A549 (cell line): Measurements from ENCODE around the gene ASTN1. TPM values are rescaled to one million over a fixed set of nuclear protein-coding genes. Genes with fewer than 3 reads are reported as not detected.

ENCODE experiments used
- ATAC-seq, 2 experiments: fragments of 200-7000 bp in 1 of 2; fragments of >200 bp in 1 of 2; cut with Nextera tagmentation in 1 of 2; cut with Tn5 transposase in 1 of 2; 3 replicates each; pipeline versions ENCODE4 v1.8.0 to v1.9.1; 2018 to 2020; ENCODE audit warnings: mild to moderate bottlenecking in 1 of 2, moderate library complexity in 1 of 2
- CTCF ChIA-PET: fragments of 300-600 bp; sonication (Branson Sonifier 250); formaldehyde crosslinking; extraction: SDS; loops from one replicate; lab custom pipeline; 2021; ENCODE audit warnings: antibody characterized with exemption, inconsistent platforms; lab: Yijun Ruan, JAX
- POLR2A ChIA-PET: fragments of 350-600 bp; formaldehyde crosslinking; extraction: SDS; loops from one replicate; lab custom pipeline; 2021; ENCODE audit warnings: antibody characterized with exemption, inconsistent platforms; lab: Yijun Ruan, JAX
- DNase-seq, 2 experiments: peaks; one replicate each; pipeline versions ENCODE4 v3.0.0 to v3.0.0-alpha.2; 2011 to 2016; ENCODE audit warnings: low read depth in 1 of 2, low spot score in 1 of 2
- FAIRE-seq: peaks from 2 replicates; lab custom pipeline; 2011; peaks lifted over from hg19 to GRCh38; lab: Jason Lieb, UNC
- H3K27ac ChIP-seq, 2 experiments: fragments of >200 bp; sonication (Bioruptor Twin); formaldehyde crosslinking; 3 replicates each; pipeline ENCODE4 v1.5.1; 2016 to 2017
- H3K4me1 ChIP-seq: fragments of >200 bp; sonication (Bioruptor Twin); formaldehyde crosslinking; 3 replicates; pipeline ENCODE4 v1.6.1; 2016
- H3K4me2 ChIP-seq: fragments of >200 bp; sonication (Bioruptor Twin); formaldehyde crosslinking; 3 replicates; pipeline ENCODE4 v1.6.1; 2016
- H3K4me3 ChIP-seq: fragments of >200 bp; sonication (Bioruptor Twin); formaldehyde crosslinking; 3 replicates; pipeline ENCODE4 v1.5.1; 2016
- H3K9me3 ChIP-seq: fragments of >200 bp; sonication (Bioruptor Twin); formaldehyde crosslinking; 3 replicates; pipeline ENCODE4 v1.6.1; 2016
- CBX2 ChIP-seq: fragments of 200-600 bp; sonication (generic); IDR thresholded peaks from 2 replicates; pipeline ENCODE4 v1.6.1; 2016; ENCODE audit warnings: low read depth, mild to moderate bottlenecking, borderline replicate concordance
- CEBPB ChIP-seq, 2 experiments: fragments of >200 bp in 1 of 2; sonication (Bioruptor Twin) in 1 of 2; formaldehyde crosslinking in 1 of 2; IDR thresholded peaks; 2 replicates each; pipeline ENCODE4 v1.6.1; 2012 to 2016
- CHD2 ChIP-seq: fragments of 150-350 bp; IDR thresholded peaks from 2 replicates; pipeline ENCODE4 v1.6.1; 2014; ENCODE audit warnings: low read length; ENCODE audit not compliant: partially characterized antibody
- ELK1 ChIP-seq: fragments of 150-350 bp; IDR thresholded peaks from 2 replicates; pipeline ENCODE4 v1.6.1; 2014; ENCODE audit warnings: low read depth, mild to moderate bottlenecking, low read length
- EP300 ChIP-seq, 2 experiments: fragments of >200 bp; sonication (Bioruptor Twin); formaldehyde crosslinking; IDR thresholded peaks; 2 replicates in 1 of 2; 3 replicates in 1 of 2; pipeline ENCODE4 v1.6.1; 2016 to 2017
- FOSL2 ChIP-seq, 2 experiments: fragments of 450-650 bp in 1 of 2; fragments of >200 bp in 1 of 2; sonication (Bioruptor Twin) in 1 of 2; formaldehyde crosslinking; IDR thresholded peaks; 2 replicates each; pipeline versions ENCODE4 v1.5.0 to v1.6.1; 2016 to 2020; ENCODE audit warnings: mild to moderate bottlenecking in 1 of 2, moderate library complexity in 1 of 2
- GATA3 ChIP-seq: IDR thresholded peaks from 2 replicates; pipeline ENCODE4 v1.6.1; 2012; ENCODE audit warnings: borderline replicate concordance
- HES2 ChIP-seq: fragments of >200 bp; sonication (Bioruptor Twin); formaldehyde crosslinking; IDR thresholded peaks from 2 replicates; pipeline ENCODE4 v1.6.1; 2016
- HOXA7 ChIP-seq: fragments of 250-450 bp; sonication (Bioruptor Pico); IDR thresholded peaks from 2 replicates; pipeline ENCODE4 v1.5.0; 2020; ENCODE audit warnings: mild to moderate bottlenecking, moderate library complexity
- JUNB ChIP-seq: fragments of >200 bp; sonication (Bioruptor Twin); formaldehyde crosslinking; IDR thresholded peaks from 2 replicates; pipeline ENCODE4 v1.6.1; 2016
- MAZ ChIP-seq: fragments of 150-350 bp; IDR thresholded peaks from 2 replicates; pipeline ENCODE4 v1.6.1; 2014; ENCODE audit warnings: antibody characterized with exemption, low read depth, low read length, borderline replicate concordance
- NFE2L2 ChIP-seq: fragments of 150-350 bp; conservative IDR thresholded peaks from 2 replicates; pipeline ENCODE4 v1.6.1; 2014; ENCODE audit warnings: low read length
- NR3C1 ChIP-seq: fragments of >200 bp; sonication (Bioruptor Twin); formaldehyde crosslinking; IDR thresholded peaks from 3 replicates; pipeline ENCODE4 v1.6.1; 2017
- PBX3 ChIP-seq: IDR thresholded peaks from 2 replicates; pipeline ENCODE4 v1.6.1; 2012
- POLR2A ChIP-seq: IDR thresholded peaks from 2 replicates; pipeline ENCODE4 v1.6.1; 2012; ENCODE audit warnings: mild to moderate bottlenecking, low read length
- REST ChIP-seq: fragments of 200-600 bp; sonication (generic); IDR thresholded peaks from 2 replicates; pipeline ENCODE4 v1.6.1; 2016; ENCODE audit warnings: antibody characterized with exemption, mild to moderate bottlenecking, moderate library complexity
- RFX5 ChIP-seq: fragments of 450-650 bp; IDR thresholded peaks from 2 replicates; pipeline ENCODE4 v1.7.1; 2014; ENCODE audit warnings: antibody characterized with exemption, mild to moderate bottlenecking, moderate library complexity
- TP53 ChIP-seq: fragments of 250-450 bp; sonication (Bioruptor Pico); IDR thresholded peaks from 2 replicates; pipeline ENCODE4 v1.5.0; 2021; ENCODE audit warnings: mild to moderate bottlenecking, moderate library complexity
- ZNF302 ChIP-seq: fragments of 250-450 bp; sonication (Bioruptor Pico); IDR thresholded peaks from 2 replicates; pipeline ENCODE4 v1.9.0; 2021; ENCODE audit warnings: inconsistent platforms, mild to moderate bottlenecking, moderate library complexity
- ZSCAN20 ChIP-seq: fragments of 250-450 bp; sonication (Bioruptor Pico); IDR thresholded peaks from 2 replicates; pipeline ENCODE4 v1.8.0; 2022; ENCODE audit warnings: mild to moderate bottlenecking, moderate library complexity
- WGBS: methylation state at CpG from one replicate; pipeline ENCODE4 v1.1.6; 2017; ENCODE audit errors: missing lambda C conversion rate; 5-methylcytosine and 5-hydroxymethylcytosine counted together
- polyA plus RNA-seq, 4 experiments: library from polyadenylated mRNA; depleted of rRNA in 3 of 4; stranded (reverse); fragments of >200 nt; fragmentation: RNase III in 1 of 4; extraction: RNeasy Plus Mini Kit Qiagen cat#74134 plus additional on column Dnase treatment in 1 of 4; gene quantifications; 2 replicates in 3 of 4; 3 replicates in 1 of 4; pipeline ENCODE4 v1.2.3, GENCODE V29; 2011 to 2017
- TF ChIP-seq, protein P1 (sequence below): fragments of 450-650 bp; IDR thresholded peaks from 2 replicates; pipeline ENCODE4 v1.6.1; 2014; ENCODE audit warnings: antibody characterized with exemption

Gene ASTN1
- polyA plus RNA-seq, 2 of the 4 experiments (the other 2 are of a cell fraction), result not detected

DNA sequence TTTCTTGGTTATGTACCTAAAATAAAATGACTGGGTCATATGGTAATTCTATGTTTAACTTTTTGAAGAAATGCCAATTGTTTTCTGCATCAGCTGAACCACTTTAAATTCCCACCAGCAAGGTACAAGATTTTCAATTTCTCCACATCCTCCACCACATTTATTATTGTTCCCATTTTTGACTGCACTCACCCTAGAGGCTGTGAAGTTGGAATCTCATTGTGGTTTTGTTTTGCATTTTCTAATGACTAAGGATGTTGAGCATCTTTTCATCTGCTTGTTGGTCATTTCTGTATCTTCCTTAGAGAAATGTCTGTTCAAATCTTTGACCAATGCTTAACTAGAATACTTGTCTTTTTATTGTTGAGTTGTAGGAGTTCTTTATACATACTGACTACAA is 72.5 kb downstream of the ASTN1 start:
- no peak for FAIRE-seq
- Histone ChIP-seq H3K4me1 (no peaks in the 10 kb centered on the region), H3K4me3 (no peak overlapping the region)
- no peak for DNase-seq
- TF ChIP-seq FOSL2 (IDR thresholded peaks at IDR 0.05) (no peak), FOSL2 (CRISPR knock-in tag; IDR thresholded peaks at IDR 0.05) (no peak), NFE2L2 (no peak), MAZ (no peak), CEBPB (IDR thresholded peaks at IDR 0.05) (no peak)
- TF ChIP-seq, all 56 proteins: peak for 0
- ChIA-PET CTCF (no interaction called here), POLR2A (no interaction called here)
- no peak overlapping the region for H3K27ac ChIP-seq
- H3K4me2 ChIP-seq, result no peak overlapping the region
- ATAC-seq, result no peak
- no peaks in the 10 kb centered on the region for H3K9me3 ChIP-seq

GRCh38 chr1:177091040-177091439 is 73.5 kb downstream of the ASTN1 start:
- no peak for TF ChIP-seq NFE2L2
- no peak for DNase-seq
- 3% methylated on average over 1 of the region's 1 CpG for WGBS
- FAIRE-seq, result no peak
- Histone ChIP-seq H3K27ac (no peak overlapping the region), H3K4me1 (no peaks in the 10 kb centered on the region), H3K4me3 (no peak overlapping the region), H3K4me2 (no peak overlapping the region), H3K9me3 (no peaks in the 10 kb centered on the region)
- ChIA-PET POLR2A (no interaction called here), CTCF (no interaction called here)
- ATAC-seq, result no peak

GRCh38 chr1:177088966-177089365 is 75.5 kb downstream of the ASTN1 start:
- POLR2A ChIA-PET, result no interaction called here
- Histone ChIP-seq H3K9me3 (no peaks in the 10 kb centered on the region), H3K4me2 (no peak overlapping the region), H3K4me3 (no peak overlapping the region), H3K27ac (no peak overlapping the region), H3K4me1 (no peaks in the 10 kb centered on the region)
- CTCF ChIA-PET, result no interaction called here
- 2% methylated on average over 5 of the region's 5 CpGs for WGBS
- FAIRE-seq, result no peak
- no peak for DNase-seq
- TF ChIP-seq EP300 (IDR thresholded peaks at IDR 0.05), result no peak
- no peak for TF ChIP-seq MAZ
- no peak for TF ChIP-seq HOXA7 (CRISPR knock-in tag)
- TF ChIP-seq ZNF302, result no peak
- no peak for TF ChIP-seq ELK1
- TF ChIP-seq PBX3, result no peak
- TF ChIP-seq JUNB, result no peak
- TF ChIP-seq CBX2, result no peak
- no peak for TF ChIP-seq GATA3
- no peak for TF ChIP-seq TP53
- TF ChIP-seq FOSL2 (IDR thresholded peaks at IDR 0.05), result no peak
- no peak for TF ChIP-seq FOSL2 (CRISPR knock-in tag; IDR thresholded peaks at IDR 0.05)
- TF ChIP-seq CHD2, result no peak
- no peak for ATAC-seq

GRCh38 chr1:177082855-177083693 is 81.4 kb downstream of the ASTN1 start:
- TF ChIP-seq REST (no peak), POLR2A (no peak), CBX2 (no peak), HES2 (no peak), NR3C1 (no peak), ZSCAN20 (no peak), GATA3 (no peak), RFX5 (no peak)
- TF ChIP-seq, protein P1, sequence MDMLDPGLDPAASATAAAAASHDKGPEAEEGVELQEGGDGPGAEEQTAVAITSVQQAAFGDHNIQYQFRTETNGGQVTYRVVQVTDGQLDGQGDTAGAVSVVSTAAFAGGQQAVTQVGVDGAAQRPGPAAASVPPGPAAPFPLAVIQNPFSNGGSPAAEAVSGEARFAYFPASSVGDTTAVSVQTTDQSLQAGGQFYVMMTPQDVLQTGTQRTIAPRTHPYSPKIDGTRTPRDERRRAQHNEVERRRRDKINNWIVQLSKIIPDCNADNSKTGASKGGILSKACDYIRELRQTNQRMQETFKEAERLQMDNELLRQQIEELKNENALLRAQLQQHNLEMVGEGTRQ, result no peak
- no peaks in the 10 kb centered on the region for H3K9me3 ChIP-seq
- ATAC-seq, result no peak
- H3K4me1 ChIP-seq, result no peaks in the 10 kb centered on the region
- ChIA-PET POLR2A (no interaction called here), CTCF (no interaction called here)
- no peak overlapping the region for H3K27ac ChIP-seq
- no peak for FAIRE-seq
- 7% methylated on average over 5 of the region's 5 CpGs for WGBS
- no peak for DNase-seq
- H3K4me2 ChIP-seq, result no peak overlapping the region
- no peak overlapping the region for H3K4me3 ChIP-seq
